Measurements from ENCODE around the gene CERS3. TPM values are rescaled to one million over a fixed set of nuclear protein-coding genes. Genes with fewer than 3 reads are reported as not detected.

CERS3 gene
- total RNA-seq, 1 experiment from 2014 or later, result not detected

- DNase-seq (ENCODE audit: low read depth), result no peak
These were observed 806 bp upstream of the CERS3 start for GRCh38 chr15:100529556-100529955.

GRCh38 chr15:100526027-100526481 is 2.7 kb downstream of the CERS3 start:
- no peak for DNase-seq (ENCODE audit: low read depth)

- no peak for DNase-seq (ENCODE audit: low read depth)
These were observed 3.3 kb downstream of the CERS3 start for GRCh38 chr15:100525436-100525835.

- DNase-seq (ENCODE audit: low read depth), result no peak
These were observed 4.4 kb downstream of the CERS3 start for GRCh38 chr15:100524326-100524725.

GRCh38 chr15:100521907-100522306 is 6.8 kb downstream of the CERS3 start:
- no peak for DNase-seq (ENCODE audit: low read depth)

- DNase-seq (ENCODE audit: low read depth), result no peak
These were observed 8.4 kb downstream of the CERS3 start for GRCh38 chr15:100520132-100520921.

- DNase-seq (ENCODE audit: low read depth), result no peak
These were observed 10.9 kb downstream of the CERS3 start for GRCh38 chr15:100517846-100518245.

GRCh38 chr15:100516643-100517512 is 11.9 kb downstream of the CERS3 start:
- DNase-seq (ENCODE audit: low read depth), result no peak

GRCh38 chr15:100515758-100516157 is 13.0 kb downstream of the CERS3 start:
- no peak for DNase-seq (ENCODE audit: low read depth)

- no peak for DNase-seq (ENCODE audit: low read depth)
These were observed 20.0 kb downstream of the CERS3 start for GRCh38 chr15:100508641-100509300.

- DNase-seq (ENCODE audit: low read depth), result no peak
These were observed 26.1 kb downstream of the CERS3 start for GRCh38 chr15:100502651-100503050.

GRCh38 chr15:100501117-100501516 is 27.6 kb downstream of the CERS3 start:
- DNase-seq (ENCODE audit: low read depth), result no peak

GRCh38 chr15:100500226-100500990 is 28.3 kb downstream of the CERS3 start:
- no peak for DNase-seq (ENCODE audit: low read depth)

GRCh38 chr15:100495861-100496260 is 32.9 kb downstream of the CERS3 start:
- DNase-seq (ENCODE audit: low read depth), result peak; percentile 9

GRCh38 chr15:100493213-100493612 is 35.5 kb downstream of the CERS3 start:
- DNase-seq (ENCODE audit: low read depth), result no peak

GRCh38 chr15:100484443-100484842 is 44.3 kb downstream of the CERS3 start:
- DNase-seq (ENCODE audit: low read depth), result no peak

- no peak for DNase-seq (ENCODE audit: low read depth)
These were observed 45.4 kb downstream of the CERS3 start for GRCh38 chr15:100483370-100483769.

- DNase-seq (ENCODE audit: low read depth), result no peak
These were observed 51.9 kb downstream of the CERS3 start for GRCh38 chr15:100476805-100477204.

GRCh38 chr15:100472736-100473135 is 56.0 kb downstream of the CERS3 start:
- DNase-seq (ENCODE audit: low read depth), result no peak

- no peak for DNase-seq (ENCODE audit: low read depth)
These were observed 56.8 kb downstream of the CERS3 start for GRCh38 chr15:100471933-100472332.

GRCh38 chr15:100468285-100468684 is 60.5 kb downstream of the CERS3 start:
- peak; percentile 5 for DNase-seq (ENCODE audit: low read depth)
